ENCODE data around the gene TEX48. TPM values are rescaled to one million over a fixed set of nuclear protein-coding genes. Genes with fewer than 3 reads are reported as not detected.

TEX48 gene
- total and polyA plus RNA-seq, 2 donors (not counting 1 experiment from before 2014, with no cell fraction given): not detected

GRCh38 chr9:114664181-114664580 lies 17.8 kb downstream of the TEX48 start:
- intact Hi-C loops (cut with micrococcal nuclease): loop anchor here (5.0 kb wide), 1 partner anchor 348 kb away; no protein-coding TSS in a partner anchor
- Histone ChIP-seq H3K4me3 (ENCODE audit: control extremely low read depth in 1 of 5, extremely low read depth in 1 of 5, insufficient read depth in 1 of 5, low read depth in 2 of 5, low read length in 4 of 5) (no peak overlapping the region), H3K36me3 (replicated peaks in 1 of 2; ENCODE audit: control extremely low read depth in 1 of 2, control insufficient read depth in 1 of 2, extremely low read depth in 1 of 2, insufficient read depth in 2 of 2, low read length in 1 of 2) (no peaks in the 10 kb centered on the region), H3K79me2 (ENCODE audit: control insufficient read depth, insufficient read depth, low read length) (no peaks in the 10 kb centered on the region), H4K20me1 (ENCODE audit: control insufficient read depth, insufficient read depth, low read length, poor library complexity, severe bottlenecking) (no peaks in the 10 kb centered on the region), H3K4me2 (replicated peaks; ENCODE audit: low read depth, low read length, poor library complexity, severe bottlenecking) (no peak overlapping the region), H3K4me1 (ENCODE audit: control insufficient read depth in 2 of 2, insufficient read depth in 2 of 2, low read length in 2 of 2) (peaks cover 0 to 6% of the 10 kb centered on the region in 2 donors), H2AFZ (ENCODE audit: insufficient read depth, low read depth, low read length, poor library complexity, severe bottlenecking) (no peak overlapping the region), H3K27ac (ENCODE audit: low read length in 2 of 2) (no peak overlapping the region), H3K9ac (ENCODE audit: low read length) (no peak overlapping the region), H3K9me3 (ENCODE audit: control extremely low read depth in 1 of 3, control insufficient read depth in 2 of 3, insufficient read depth in 1 of 3, low read length in 2 of 3) (no peaks in the 10 kb centered on the region), H3K27me3 (replicated peaks in 1 of 4; ENCODE audit: control extremely low read depth in 1 of 4, control insufficient read depth in 3 of 4, insufficient read depth in 4 of 4, low read length in 3 of 4) (no peaks in the 10 kb centered on the region)
- DNase-seq (no peak), ATAC-seq (ENCODE audit: low read depth) (no peak)
- peaks cover 5% of the 10 kb centered on the region for H3K27me3 Mint-ChIP-seq
- H3K4me3 Mint-ChIP-seq: no peak overlapping the region
- WGBS (ENCODE audit: insufficient coverage): no CpG with 5 or more reads among the region's 3 CpGs
- peaks cover 6% of the 10 kb centered on the region for H3K4me1 Mint-ChIP-seq
- ChIA-PET CTCF (interaction anchor here (1.1 to 3.4 kb wide), 4 partner anchors 12 to 351 kb away, joined by 5 to 25 read pairs (median 10); partner anchors contain the start of gene TEX48), POLR2A (interaction anchor here (0.6 kb wide), 1 partner anchor 269 kb away, joined by 11 read pairs; no protein-coding TSS in a partner anchor)
- no peaks in the 10 kb centered on the region for H3K9me3 Mint-ChIP-seq (ENCODE audit: insufficient read depth)
- TF ChIP-seq CTCF (IDR thresholded peaks at IDR 0.05) (no peak), EZH2 (IDR thresholded peaks at IDR 0.05; ENCODE audit: borderline replicate concordance, insufficient read depth, low read depth, low read length, poor library complexity, severe bottlenecking) (no peak)
- H3K27ac Mint-ChIP-seq: no peak overlapping the region

GRCh38 chr9:114662081-114662989 lies 19.7 kb downstream of the TEX48 start:
- Histone ChIP-seq H3K4me3 (ENCODE audit: control extremely low read depth in 1 of 5, extremely low read depth in 1 of 5, insufficient read depth in 1 of 5, low read depth in 2 of 5, low read length in 4 of 5) (no peak overlapping the region), H3K27me3 (replicated peaks in 1 of 4; ENCODE audit: control extremely low read depth in 1 of 4, control insufficient read depth in 3 of 4, insufficient read depth in 4 of 4, low read length in 3 of 4) (no peaks in the 10 kb centered on the region), H3K79me2 (ENCODE audit: control insufficient read depth, insufficient read depth, low read length) (no peaks in the 10 kb centered on the region), H3K27ac (ENCODE audit: low read length in 2 of 2) (no peak overlapping the region), H3K4me2 (replicated peaks; ENCODE audit: low read depth, low read length, poor library complexity, severe bottlenecking) (no peak overlapping the region), H3K36me3 (replicated peaks in 1 of 2; ENCODE audit: control extremely low read depth in 1 of 2, control insufficient read depth in 1 of 2, extremely low read depth in 1 of 2, insufficient read depth in 2 of 2, low read length in 1 of 2) (peaks cover 0 to 6% of the 10 kb centered on the region in 2 experiments), H3K9ac (ENCODE audit: low read length) (no peak overlapping the region), H4K20me1 (ENCODE audit: control insufficient read depth, insufficient read depth, low read length, poor library complexity, severe bottlenecking) (no peaks in the 10 kb centered on the region), H2AFZ (ENCODE audit: insufficient read depth, low read depth, low read length, poor library complexity, severe bottlenecking) (no peak overlapping the region), H3K9me3 (ENCODE audit: control extremely low read depth in 1 of 3, control insufficient read depth in 2 of 3, insufficient read depth in 1 of 3, low read length in 2 of 3) (no peaks in the 10 kb centered on the region), H3K4me1 (ENCODE audit: control insufficient read depth in 2 of 2, insufficient read depth in 2 of 2, low read length in 2 of 2) (peaks cover 0 to 6% of the 10 kb centered on the region in 2 donors)
- no peak for TF ChIP-seq EZH2 (IDR thresholded peaks at IDR 0.05; ENCODE audit: borderline replicate concordance, insufficient read depth, low read depth, low read length, poor library complexity, severe bottlenecking)
- TF ChIP-seq CTCF (IDR thresholded peaks at IDR 0.05): peak; percentile 85
- Mint-ChIP-seq H3K27me3 (peaks cover 5% of the 10 kb centered on the region), H3K4me3 (no peak overlapping the region), H3K9me3 (ENCODE audit: insufficient read depth) (no peaks in the 10 kb centered on the region), H3K27ac (no peak overlapping the region), H3K4me1 (peaks cover 6% of the 10 kb centered on the region)
- ChIA-PET POLR2A (no interaction called here), CTCF (interaction anchor here (0.7 to 3.4 kb wide), 14 partner anchors 10 to 862 kb away, joined by 3 to 25 read pairs (median 4); partner anchors contain the start of genes ATP6V1G1 and TEX48)
- intact Hi-C loops (cut with micrococcal nuclease): loop anchor here (5.0 kb wide), 1 partner anchor 350 kb away; no protein-coding TSS in a partner anchor
- DNase-seq (peak; percentile 72), ATAC-seq (ENCODE audit: low read depth) (peak; percentile 94)
- 22% methylated on average over 7 of the region's 10 CpGs for WGBS (ENCODE audit: insufficient coverage)
